Bronchus fibroblast of lung (primary cell): Measurements from ENCODE around the gene OR2V2. TPM values are rescaled to one million over a fixed set of nuclear protein-coding genes. Genes with fewer than 3 reads are reported as not detected.

Experiments used
- total RNA-seq: library from RNA; depleted of rRNA; stranded (reverse); fragments of >200 nt; gene quantifications from 2 replicates; pipeline ENCODE4 v1.2.3, GENCODE V29; 2015

The OR2V2 gene, protein sequence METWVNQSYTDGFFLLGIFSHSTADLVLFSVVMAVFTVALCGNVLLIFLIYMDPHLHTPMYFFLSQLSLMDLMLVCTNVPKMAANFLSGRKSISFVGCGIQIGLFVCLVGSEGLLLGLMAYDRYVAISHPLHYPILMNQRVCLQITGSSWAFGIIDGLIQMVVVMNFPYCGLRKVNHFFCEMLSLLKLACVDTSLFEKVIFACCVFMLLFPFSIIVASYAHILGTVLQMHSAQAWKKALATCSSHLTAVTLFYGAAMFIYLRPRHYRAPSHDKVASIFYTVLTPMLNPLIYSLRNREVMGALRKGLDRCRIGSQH
- not detected in 2 replicates for total RNA-seq

DNA sequence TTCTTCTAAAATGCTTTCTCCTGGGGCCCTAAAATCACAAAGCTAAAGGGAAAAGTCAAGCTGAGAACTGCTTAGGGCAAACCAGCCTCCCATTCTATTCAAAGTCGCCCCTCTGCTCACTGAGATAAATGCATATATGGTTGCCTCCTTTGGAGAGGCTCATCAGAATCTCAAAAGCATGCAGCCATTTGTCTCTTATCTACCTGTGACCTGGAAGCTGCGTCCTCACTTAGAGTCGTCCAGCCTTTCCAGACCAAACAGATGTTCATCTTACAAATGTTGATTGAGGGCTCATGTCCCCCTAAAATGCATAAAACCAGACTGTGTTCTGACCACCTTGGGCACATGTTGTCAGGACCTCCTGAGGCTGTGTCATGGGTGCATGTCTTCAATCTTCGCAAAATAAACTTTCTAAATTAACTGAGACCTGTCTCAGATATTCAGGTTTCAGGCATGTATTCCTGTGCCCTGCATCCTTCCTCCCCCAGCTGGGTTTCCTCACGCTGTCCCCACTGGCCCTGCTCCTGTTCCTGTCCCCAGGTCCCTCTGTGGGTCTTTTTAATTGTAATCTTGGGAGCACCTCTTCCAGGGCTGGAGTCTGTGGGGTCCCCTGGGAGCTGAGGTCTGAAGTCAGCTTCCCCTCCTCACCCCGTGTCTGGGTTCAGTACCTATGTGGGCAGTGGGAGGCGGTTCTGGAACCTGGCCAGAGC is at the start of gene OR2V2:
Gene OR2V2, plus strand, starts transcription at position 660 of the 710 bp plus-strand sequence. CDS start 7,357 bp downstream, outside the sequence.

DNA sequence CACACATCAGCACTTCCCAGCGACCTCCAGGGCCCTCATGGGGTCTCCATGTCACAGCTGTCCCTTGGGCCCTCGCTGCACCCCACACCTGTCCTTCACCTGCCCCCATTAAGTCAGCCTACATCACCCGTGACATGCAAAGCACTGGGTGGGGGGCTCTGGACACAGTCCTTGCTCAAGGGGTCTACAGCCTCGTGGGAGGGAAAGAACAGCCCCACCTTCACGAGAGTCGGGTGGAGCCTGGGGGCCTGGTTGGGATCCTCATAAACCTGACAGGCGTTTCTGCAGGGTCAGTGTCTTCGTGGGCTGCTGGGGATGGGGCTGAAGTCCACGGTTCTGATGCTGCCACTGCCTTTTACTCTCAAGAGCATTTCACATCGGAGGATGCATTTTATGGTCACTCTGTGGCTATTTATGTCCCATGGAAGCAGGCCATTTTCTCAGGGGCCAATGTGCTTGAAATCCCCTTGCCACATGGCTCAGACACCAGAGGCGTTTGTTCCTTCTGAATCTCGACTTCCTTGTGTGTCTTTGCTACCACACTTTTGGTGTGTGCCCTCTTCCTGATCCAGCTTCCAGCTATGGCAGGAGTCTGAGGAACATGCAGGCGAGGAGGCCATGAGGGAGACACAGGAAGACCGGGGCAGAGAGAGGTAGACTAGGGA is 16.4 kb upstream of the OR2V2 start, which contains the start of gene OR2V1:
Gene OR2V1, minus strand, starts transcription at position 338 of the 665 bp plus-strand sequence. CDS start 5,865 bp downstream, outside the sequence.

DNA sequence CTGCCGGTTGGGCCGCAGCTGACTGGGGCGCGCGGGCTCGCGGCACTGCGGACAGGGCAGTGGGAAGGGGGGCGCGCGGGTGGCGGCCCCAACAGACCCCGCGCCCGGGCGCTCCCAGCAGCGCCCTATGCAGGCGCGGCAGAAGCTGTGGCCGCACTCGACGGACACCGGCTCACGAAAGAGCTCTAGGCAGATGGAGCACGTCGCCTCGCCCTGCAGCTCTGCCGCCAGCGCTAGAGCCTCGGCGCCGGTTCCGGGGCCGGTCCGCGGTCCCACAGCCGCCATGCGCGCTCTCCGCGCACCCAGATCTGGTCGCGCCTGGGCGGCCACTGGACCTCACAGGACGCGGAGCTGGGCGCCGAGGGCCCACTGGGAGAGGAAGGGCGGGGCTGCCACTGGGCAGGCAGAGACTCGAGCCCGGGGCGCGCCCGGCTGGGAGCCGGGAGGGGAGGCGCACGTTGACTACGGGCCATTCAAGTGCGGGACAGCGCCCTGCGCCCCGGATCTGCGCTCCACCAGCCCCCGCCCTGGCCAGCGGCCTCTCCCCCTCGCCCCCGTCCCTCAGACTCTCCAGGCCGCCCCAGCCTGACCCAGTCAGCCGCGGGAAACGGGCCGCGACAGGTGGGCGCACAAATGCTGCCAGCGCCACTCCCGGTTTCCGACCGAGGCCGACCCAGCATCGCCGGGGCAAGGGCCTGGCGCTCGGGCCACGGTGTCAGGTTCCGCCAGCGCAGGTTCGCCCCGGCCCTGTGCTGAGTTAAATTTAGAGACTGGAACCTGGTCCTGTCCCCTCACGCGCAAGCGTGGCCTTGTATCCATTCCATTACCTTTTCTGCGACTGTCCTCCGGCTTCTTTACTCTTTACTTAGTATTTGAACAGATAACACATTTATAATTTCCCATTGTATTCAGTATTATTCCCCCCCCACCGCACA is 57.7 kb downstream of the OR2V2 start, which contains the start of gene TRIM7:
Gene TRIM7, minus strand, starts transcription at position 371 of the 935 bp plus-strand sequence. Its CDS starts 86 bp downstream, at position 285.

Other genes with a start within 250 kb of the OR2V2 start
- not detected in 2 replicates for gene BTNL8, start 248.4 kb upstream of the OR2V2 start, total RNA-seq
- gene BTNL3, start 158.7 kb upstream of the OR2V2 start, total RNA-seq: not detected in 2 replicates
- gene BTNL9, start 107.3 kb upstream of the OR2V2 start, total RNA-seq: not detected in 2 replicates
- gene OR2V1, start 16.4 kb upstream of the OR2V2 start, total RNA-seq: not detected in 2 replicates
- gene TRIM7, start 57.6 kb downstream of the OR2V2 start, total RNA-seq: 5.5 and 7.6 TPM in 2 replicates
- gene TRIM41, start 75.7 kb downstream of the OR2V2 start, total RNA-seq: 12.1 and 12.2 TPM in 2 replicates
- gene RACK1, start 96.3 kb downstream of the OR2V2 start, total RNA-seq: 3,784 and 3,832 TPM in 2 replicates
- 3.1 and 5.5 TPM in 2 replicates for gene TRIM52, start 113.6 kb downstream of the OR2V2 start, total RNA-seq
- gene OR4F3, start 219.7 kb downstream of the OR2V2 start, total RNA-seq: not detected in 2 replicates